GM12878 (cell line): Measurements from ENCODE around the gene GNLY. TPM values are rescaled to one million over a fixed set of nuclear protein-coding genes. Genes with fewer than 3 reads are reported as not detected.

Source experiments
- ATAC-seq: fragments of 200-7000 bp; cut with Tn5 transposase; 3 replicates; pipeline ENCODE4 v1.9.1; 2020; ENCODE audit warnings: mild to moderate bottlenecking, moderate library complexity
- BruUV-seq: library from RNA; stranded (reverse); fragments of 400-500 nt; replicated peaks from 2 replicates; lab custom pipeline; 2021; lab: Mats Ljungman, UMichigan
- CTCF ChIA-PET: fragments of 300-600 bp; sonication (Branson Sonifier 250); formaldehyde crosslinking; extraction: SDS; loops from one replicate; lab custom pipeline; 2021; ENCODE audit warnings: inconsistent platforms; lab: Yijun Ruan, JAX
- POLR2A ChIA-PET: fragments of 350-600 bp; formaldehyde crosslinking; extraction: SDS; loops from one replicate; lab custom pipeline; 2021; ENCODE audit warnings: inconsistent platforms; lab: Charles Lee
- RAD21 ChIA-PET: fragments of 300-600 bp; sonication (Branson Sonifier 250); formaldehyde crosslinking; loops from one replicate; lab custom pipeline; 2023; ENCODE audit warnings: antibody characterized with exemption; ENCODE audit not compliant: unreplicated experiment; lab: Charles Lee
- SMC1A ChIA-PET: fragments of 300-600 bp; sonication (Branson Sonifier 250); formaldehyde crosslinking; loops from one replicate; lab custom pipeline; 2023; ENCODE audit not compliant: unreplicated experiment, uncharacterized antibody; lab: Charles Lee
- DNase-seq: peaks from one replicate; pipeline ENCODE4 v3.0.0-alpha.2; 2011; ENCODE audit warnings: low read depth, low spot score
- FAIRE-seq: peaks from 3 replicates; lab custom pipeline; 2011; peaks lifted over from hg19 to GRCh38; lab: Jason Lieb, UNC
- H2AFZ ChIP-seq: 2 replicates; pipeline ENCODE4 v1.6.0; 2011; ENCODE audit warnings: low read depth, low read length, control low read depth; ENCODE audit not compliant: control insufficient read depth
- H3K27ac ChIP-seq: 2 replicates; pipeline ENCODE4 v1.5.1; 2011; ENCODE audit warnings: control low read depth; ENCODE audit not compliant: control insufficient read depth, insufficient read depth
- H3K27me3 ChIP-seq, 2 experiments: replicated peaks in 1 of 2; 2 replicates each; pipeline versions ENCODE4 v1.6.0 to v1.6.1; 2011; ENCODE audit warnings: low read length in 1 of 2; ENCODE audit not compliant: control insufficient read depth in 2 of 2, insufficient read depth in 2 of 2
- H3K36me3 ChIP-seq, 2 experiments: 2 replicates each; pipeline ENCODE4 v1.5.1; 2011; ENCODE audit warnings: low read length in 1 of 2; ENCODE audit not compliant: control insufficient read depth in 2 of 2, insufficient read depth in 2 of 2
- H3K4me1 ChIP-seq: 2 replicates; pipeline ENCODE4 v1.6.1; 2011; ENCODE audit warnings: mild to moderate bottlenecking, low read length, moderate library complexity, mixed read lengths; ENCODE audit not compliant: control insufficient read depth, insufficient read depth
- H3K4me2 ChIP-seq: 2 replicates; pipeline ENCODE4 v1.6.0; 2011; ENCODE audit warnings: control low read depth; ENCODE audit not compliant: control insufficient read depth, insufficient read depth
- H3K4me3 ChIP-seq: fragments of 200-600 bp; sonication (generic); 2 replicates; pipeline ENCODE4 v1.5.1; 2016
- H3K79me2 ChIP-seq: 2 replicates; pipeline ENCODE4 v1.6.0; 2011; ENCODE audit warnings: low read length; ENCODE audit not compliant: control insufficient read depth, insufficient read depth
- H3K9ac ChIP-seq: 2 replicates; pipeline ENCODE4 v1.8.0; 2011; ENCODE audit warnings: low read length, control low read depth, mixed read lengths; ENCODE audit not compliant: control insufficient read depth, insufficient read depth
- H3K9me3 ChIP-seq: replicated peaks from 3 replicates; pipeline ENCODE4 v1.5.1; 2011; ENCODE audit warnings: mild to moderate bottlenecking, low read length; ENCODE audit not compliant: control insufficient read depth, insufficient read depth
- H4K20me1 ChIP-seq: 2 replicates; pipeline ENCODE4 v1.6.0; 2011; ENCODE audit not compliant: control insufficient read depth, insufficient read depth
- ASH2L ChIP-seq: fragments of 300-600, 200-600 bp; sonication (generic); IDR thresholded peaks from 2 replicates; pipeline ENCODE4 v1.6.1; 2017; ENCODE audit warnings: low read depth, mild to moderate bottlenecking, borderline replicate concordance
- CHD4 ChIP-seq: fragments of 200-600 bp; sonication (generic); IDR thresholded peaks from 2 replicates; pipeline ENCODE4 v1.6.1; 2016; ENCODE audit warnings: mild to moderate bottlenecking
- E2F4 ChIP-seq: IDR thresholded peaks from 2 replicates; pipeline ENCODE4 v1.6.1; 2012; ENCODE audit warnings: low read depth, low read length, improper control_type of control experiment
- HDAC2 ChIP-seq: fragments of 200-600 bp; sonication (generic); IDR thresholded peaks from 2 replicates; pipeline ENCODE4 v1.6.1; 2017
- MEF2A ChIP-seq: IDR thresholded peaks from 2 replicates; pipeline ENCODE4 v1.6.1; 2011; ENCODE audit warnings: low read depth, mild to moderate bottlenecking, low read length, moderate library complexity; ENCODE audit not compliant: insufficient read depth
- MEF2B ChIP-seq: fragments of 450-650 bp; IDR thresholded peaks from 2 replicates; pipeline ENCODE4 v1.6.1; 2018; ENCODE audit warnings: mild to moderate bottlenecking, moderate library complexity; ENCODE audit not compliant: partially characterized antibody, poor library complexity, severe bottlenecking
- NKRF ChIP-seq: fragments of 450-650 bp; conservative IDR thresholded peaks from 2 replicates; pipeline ENCODE4 v1.6.1; 2017; ENCODE audit warnings: mild to moderate bottlenecking, moderate library complexity
- SMAD5 ChIP-seq: IDR thresholded peaks from 2 replicates; pipeline ENCODE4 v1.6.1; 2016; ENCODE audit warnings: antibody characterized with exemption, low read depth
- ZNF207 ChIP-seq: fragments of 450-650 bp; IDR thresholded peaks from 2 replicates; pipeline ENCODE4 v1.6.1; 2014; ENCODE audit warnings: antibody characterized with exemption, mild to moderate bottlenecking, borderline replicate concordance
- WGBS: methylation state at CpG from one replicate; pipeline ENCODE4 v1.1.6; 2016; ENCODE audit warnings: low lambda C conversion rate; ENCODE audit not compliant: insufficient replicate concordance, insufficient coverage; ENCODE audit errors: missing lambda C conversion rate; 5-methylcytosine and 5-hydroxymethylcytosine counted together
- in situ Hi-C: fragments of 300-500 bp; cut with MboI; formaldehyde crosslinking; loops from 9 replicates; pipeline ENCODE4 v1.14.3; 2018; ENCODE audit warnings: mixed read lengths
- intact Hi-C: fragments of 100-400 bp; cut with micrococcal nuclease; formaldehyde crosslinking; loops from one replicate; pipeline ENCODE4 v1.14.2; 2022; ENCODE audit not compliant: unreplicated experiment
- polyA plus RNA-seq, 11 experiments: library from polyadenylated mRNA; depleted of rRNA in 4 of 11; unstranded in 6 of 11; stranded (reverse) in 5 of 11; fragments of >200 nt; fragmentation: Nextera tagmentation in 4 of 11; fragmentation: Illumina TruSeq in 1 of 11; extraction: Ambion mirVana in 4 of 11; extraction: Trizol in 1 of 11; gene quantifications; 1 replicate in 1 of 11; 2 replicates in 10 of 11; pipeline versions ENCODE4 v1.2.1 to v1.2.3, GENCODE V29; 2011 to 2016; ENCODE audit warnings: inconsistent platforms in 2 of 11, missing spikeins in 2 of 11, low read depth in 1 of 11
- total RNA-seq, 4 experiments: library from RNA; depleted of rRNA in 3 of 4; stranded (reverse); fragments of >200 nt in 3 of 4; fragmentation: Illumina TruSeq in 1 of 4; extraction: Trizol in 1 of 4; gene quantifications; 2 replicates each; pipeline versions ENCODE4 v1.2.1 to v1.2.3, GENCODE V29; 2013 to 2021
- TF ChIP-seq, protein P1 (sequence below): fragments of 450-650 bp; IDR thresholded peaks from 2 replicates; pipeline ENCODE4 v1.6.1; 2017; ENCODE audit warnings: borderline replicate concordance
- TF ChIP-seq, protein P2 (sequence below): fragments of 450-650 bp; IDR thresholded peaks from 2 replicates; pipeline ENCODE4 v1.6.1; 2017; ENCODE audit warnings: mild to moderate bottlenecking, moderate library complexity

The GNLY gene
- total and polyA plus RNA-seq, 10 of the 15 experiments (the other 5 are each of a cell fraction or from before 2014, with no cell fraction given): 0.18 to 0.42 TPM; not detected in 8

GRCh38 chr2:85727798-85728197 lies 33.6 kb downstream of the GNLY start:
- BruUV-seq: no TSS peak
- no peaks in the 10 kb centered on the region for H3K79me2 ChIP-seq
- H3K4me1 ChIP-seq: no peaks in the 10 kb centered on the region; the same call in 1 of the 2 replicates
- no peak overlapping the region for H3K9ac ChIP-seq
- SMC1A ChIA-PET: interaction anchor here (0.8 kb wide), 1 partner anchor 90 kb away, joined by 3 read pairs; no protein-coding TSS in a partner anchor
- intact Hi-C loops: loop anchor here (5.0 kb wide), 1 partner anchor 50 kb away; no protein-coding TSS in a partner anchor
- no peak overlapping the region for H3K4me3 ChIP-seq
- FAIRE-seq (no peak), ATAC-seq (no peak), DNase-seq (no peak)
- WGBS: 39% methylated on average over 10 of the region's 10 CpGs
- RAD21 ChIA-PET: interaction anchor here (3.6 to 3.7 kb wide), 2 partner anchors 86 to 90 kb away, joined by 14 to 15 read pairs; no protein-coding TSS in a partner anchor
- no peak overlapping the region for H2AFZ ChIP-seq
- CTCF ChIA-PET: interaction anchor here (5.0 to 5.6 kb wide), 2 partner anchors 85 to 91 kb away, joined by 28 to 76 read pairs; no protein-coding TSS in a partner anchor
- no peaks in the 10 kb centered on the region for H3K9me3 ChIP-seq
- POLR2A ChIA-PET: no interaction called here
- H3K4me2 ChIP-seq: no peak overlapping the region
- H3K36me3 ChIP-seq: no peaks in the 10 kb centered on the region
- no peak overlapping the region for H3K27ac ChIP-seq
- H4K20me1 ChIP-seq: no peaks in the 10 kb centered on the region
- in situ Hi-C loops: loop anchor here (10.0 kb wide), 1 partner anchor 87 kb away; no protein-coding TSS in a partner anchor
- no peaks in the 10 kb centered on the region; a peak in 1 of 4 replicates for H3K27me3 ChIP-seq
- TF ChIP-seq CHD4: no peak
- no peak for TF ChIP-seq MEF2B
- TF ChIP-seq E2F4: no peak
- TF ChIP-seq, protein P1, sequence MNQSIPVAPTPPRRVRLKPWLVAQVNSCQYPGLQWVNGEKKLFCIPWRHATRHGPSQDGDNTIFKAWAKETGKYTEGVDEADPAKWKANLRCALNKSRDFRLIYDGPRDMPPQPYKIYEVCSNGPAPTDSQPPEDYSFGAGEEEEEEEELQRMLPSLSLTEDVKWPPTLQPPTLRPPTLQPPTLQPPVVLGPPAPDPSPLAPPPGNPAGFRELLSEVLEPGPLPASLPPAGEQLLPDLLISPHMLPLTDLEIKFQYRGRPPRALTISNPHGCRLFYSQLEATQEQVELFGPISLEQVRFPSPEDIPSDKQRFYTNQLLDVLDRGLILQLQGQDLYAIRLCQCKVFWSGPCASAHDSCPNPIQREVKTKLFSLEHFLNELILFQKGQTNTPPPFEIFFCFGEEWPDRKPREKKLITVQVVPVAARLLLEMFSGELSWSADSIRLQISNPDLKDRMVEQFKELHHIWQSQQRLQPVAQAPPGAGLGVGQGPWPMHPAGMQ: no peak
- no peak for TF ChIP-seq SMAD5
- TF ChIP-seq HDAC2: no peak
- no peak for TF ChIP-seq MEF2A
- TF ChIP-seq NKRF: no peak
- TF ChIP-seq, protein P2, sequence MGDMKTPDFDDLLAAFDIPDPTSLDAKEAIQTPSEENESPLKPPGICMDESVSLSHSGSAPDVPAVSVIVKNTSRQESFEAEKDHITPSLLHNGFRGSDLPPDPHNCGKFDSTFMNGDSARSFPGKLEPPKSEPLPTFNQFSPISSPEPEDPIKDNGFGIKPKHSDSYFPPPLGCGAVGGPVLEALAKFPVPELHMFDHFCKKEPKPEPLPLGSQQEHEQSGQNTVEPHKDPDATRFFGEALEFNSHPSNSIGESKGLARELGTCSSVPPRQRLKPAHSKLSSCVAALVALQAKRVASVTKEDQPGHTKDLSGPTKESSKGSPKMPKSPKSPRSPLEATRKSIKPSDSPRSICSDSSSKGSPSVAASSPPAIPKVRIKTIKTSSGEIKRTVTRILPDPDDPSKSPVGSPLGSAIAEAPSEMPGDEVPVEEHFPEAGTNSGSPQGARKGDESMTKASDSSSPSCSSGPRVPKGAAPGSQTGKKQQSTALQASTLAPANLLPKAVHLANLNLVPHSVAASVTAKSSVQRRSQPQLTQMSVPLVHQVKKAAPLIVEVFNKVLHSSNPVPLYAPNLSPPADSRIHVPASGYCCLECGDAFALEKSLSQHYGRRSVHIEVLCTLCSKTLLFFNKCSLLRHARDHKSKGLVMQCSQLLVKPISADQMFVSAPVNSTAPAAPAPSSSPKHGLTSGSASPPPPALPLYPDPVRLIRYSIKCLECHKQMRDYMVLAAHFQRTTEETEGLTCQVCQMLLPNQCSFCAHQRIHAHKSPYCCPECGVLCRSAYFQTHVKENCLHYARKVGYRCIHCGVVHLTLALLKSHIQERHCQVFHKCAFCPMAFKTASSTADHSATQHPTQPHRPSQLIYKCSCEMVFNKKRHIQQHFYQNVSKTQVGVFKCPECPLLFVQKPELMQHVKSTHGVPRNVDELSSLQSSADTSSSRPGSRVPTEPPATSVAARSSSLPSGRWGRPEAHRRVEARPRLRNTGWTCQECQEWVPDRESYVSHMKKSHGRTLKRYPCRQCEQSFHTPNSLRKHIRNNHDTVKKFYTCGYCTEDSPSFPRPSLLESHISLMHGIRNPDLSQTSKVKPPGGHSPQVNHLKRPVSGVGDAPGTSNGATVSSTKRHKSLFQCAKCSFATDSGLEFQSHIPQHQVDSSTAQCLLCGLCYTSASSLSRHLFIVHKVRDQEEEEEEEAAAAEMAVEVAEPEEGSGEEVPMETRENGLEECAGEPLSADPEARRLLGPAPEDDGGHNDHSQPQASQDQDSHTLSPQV: no peak
- TF ChIP-seq ZNF207: no peak
- TF ChIP-seq ASH2L: no peak
